ENCODE measurements around the gene TTC27. TPM values are rescaled to one million over a fixed set of nuclear protein-coding genes. Genes with fewer than 3 reads are reported as not detected.

TTC27 gene
- total and polyA plus RNA-seq, 2 experiments from 2014 or later = 8.7 to 10.2 TPM

DNA sequence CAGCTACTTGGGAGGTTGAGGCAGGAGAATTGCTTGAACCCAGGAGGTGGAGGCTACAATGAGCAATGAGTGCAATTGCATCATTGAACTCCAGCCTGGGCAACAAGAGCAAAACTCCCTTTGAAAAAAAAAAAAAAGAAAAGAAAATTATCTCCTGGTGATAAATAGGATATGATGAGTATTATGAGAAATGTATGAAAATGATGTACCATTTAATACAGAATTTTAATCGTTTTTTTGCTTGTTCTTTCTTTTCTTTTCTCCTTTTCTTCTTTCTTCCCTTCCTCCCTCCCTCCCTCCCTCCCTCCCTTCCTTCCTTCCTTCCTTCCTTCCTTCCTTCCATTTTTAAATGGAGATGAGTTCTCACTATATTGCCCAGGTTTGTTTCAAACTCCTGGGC lies 40.4 kb downstream of the TTC27 start:
- TF ChIP-seq CTCF (IDR thresholded peaks at IDR 0.05; ENCODE audit: low read depth, low read length) = no peak
- Histone ChIP-seq H3K27ac (no peak overlapping the region), H3K9me3 (ENCODE audit: low read depth) (no peaks in the 10 kb centered on the region), H3K36me3 (no peaks in the 10 kb centered on the region), H3K4me1 (ENCODE audit: low read depth) (no peaks in the 10 kb centered on the region), H3K4me3 (no peak overlapping the region), H3K27me3 (no peaks in the 10 kb centered on the region)
- no peak for DNase-seq (ENCODE audit: low read depth in 1 of 2, low spot score in 1 of 2)

DNA sequence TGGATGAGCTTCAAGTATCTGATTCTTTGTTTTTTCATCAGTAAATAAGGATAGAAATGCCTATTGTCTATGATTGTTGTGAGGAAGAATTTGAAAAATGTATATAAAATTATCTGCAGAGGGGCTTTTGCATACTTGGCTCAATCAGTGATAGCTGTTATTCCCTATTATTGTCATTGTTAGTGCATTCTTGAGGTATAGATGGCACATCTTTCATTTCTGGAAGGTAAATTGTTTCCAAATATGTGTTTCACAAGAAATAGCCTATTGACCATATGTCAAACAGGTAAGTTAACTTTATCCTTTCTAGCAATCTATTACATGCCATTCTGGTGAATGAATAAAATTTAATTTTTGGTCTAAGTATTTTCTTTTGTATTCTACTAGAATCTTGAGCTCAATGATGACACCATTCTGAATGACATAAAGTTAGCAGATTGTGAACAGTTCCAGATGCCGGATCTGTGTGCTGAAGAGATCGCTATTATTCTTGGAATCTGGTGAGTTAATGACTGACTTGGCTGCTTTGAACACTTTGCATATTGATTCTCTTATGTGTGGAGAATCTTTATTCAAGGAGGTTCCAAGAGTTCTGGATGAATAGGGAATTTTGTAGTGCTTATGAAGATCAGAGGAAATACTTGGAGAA lies 44.2 kb downstream of the TTC27 start:
- Histone ChIP-seq H3K36me3 (no peaks in the 10 kb centered on the region), H3K27me3 (no peaks in the 10 kb centered on the region), H3K27ac (no peak overlapping the region), H3K4me3 (no peak overlapping the region), H3K9me3 (ENCODE audit: low read depth) (no peaks in the 10 kb centered on the region), H3K4me1 (ENCODE audit: low read depth) (no peaks in the 10 kb centered on the region)
- no peak for DNase-seq (ENCODE audit: low read depth in 1 of 2, low spot score in 1 of 2)
- no peak for TF ChIP-seq CTCF (IDR thresholded peaks at IDR 0.05; ENCODE audit: low read depth, low read length)

DNA sequence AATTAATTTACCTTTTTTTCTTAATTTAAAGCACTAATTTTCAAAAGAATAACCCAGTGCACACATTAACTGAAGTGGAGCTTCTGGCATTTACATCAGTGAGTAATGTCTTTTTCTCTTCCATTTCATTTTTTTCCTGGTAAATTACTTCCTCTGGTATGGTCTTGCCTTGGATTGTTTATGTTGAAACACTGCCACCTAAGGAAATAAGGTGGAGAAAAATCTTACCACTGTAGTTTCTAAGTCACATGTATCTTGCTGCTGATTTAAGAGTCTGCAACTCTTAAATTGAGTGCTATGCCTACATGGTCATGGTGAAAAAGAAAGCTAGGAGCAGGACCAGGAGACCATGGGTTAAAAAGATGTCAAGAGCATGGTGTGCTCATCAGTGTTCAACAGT lies 51.0 kb downstream of the TTC27 start:
- DNase-seq (ENCODE audit: low read depth in 1 of 2, low spot score in 1 of 2) = peak in 1 of 2 donors; percentile 67
- no peak for TF ChIP-seq CTCF (IDR thresholded peaks at IDR 0.05; ENCODE audit: low read depth, low read length)

DNA sequence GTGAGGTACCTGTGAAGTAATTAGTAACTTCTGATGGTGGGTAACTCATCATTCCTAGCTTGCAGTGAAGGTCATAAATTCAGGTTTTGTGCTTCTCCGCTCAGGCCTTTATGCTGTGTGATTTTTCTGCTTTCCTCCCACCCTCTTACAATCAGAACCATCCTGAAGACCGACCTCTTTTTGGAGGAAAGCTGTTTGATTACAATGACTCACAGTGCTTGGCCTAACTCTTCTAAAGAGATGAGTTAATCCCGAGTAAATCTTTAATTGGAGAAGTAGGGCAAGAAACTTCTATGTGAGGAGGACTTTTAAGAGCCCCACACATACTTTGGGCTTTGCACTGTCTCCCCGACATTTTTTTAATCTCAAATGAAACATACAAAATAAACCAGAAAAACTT lies 53.1 kb downstream of the TTC27 start:
- no peaks in the 10 kb centered on the region for H3K36me3 ChIP-seq
- DNase-seq (ENCODE audit: low read depth in 1 of 2, low spot score in 1 of 2) = peak in 1 of 2 donors; percentile 5
- H3K27ac ChIP-seq = no peak overlapping the region
- no peaks in the 10 kb centered on the region for H3K9me3 ChIP-seq (ENCODE audit: low read depth)
- H3K4me1 ChIP-seq (ENCODE audit: low read depth) = no peaks in the 10 kb centered on the region
- TF ChIP-seq CTCF (IDR thresholded peaks at IDR 0.05; ENCODE audit: low read depth, low read length) = no peak
- no peak overlapping the region for H3K4me3 ChIP-seq
- no peaks in the 10 kb centered on the region for H3K27me3 ChIP-seq

More for the DNA sequence above, 51.0 kb downstream of the TTC27 start:
- H3K27me3 ChIP-seq = no peaks in the 10 kb centered on the region
- no peaks in the 10 kb centered on the region for H3K9me3 ChIP-seq (ENCODE audit: low read depth)
- no peak overlapping the region for H3K27ac ChIP-seq
- no peaks in the 10 kb centered on the region for H3K36me3 ChIP-seq
- no peak overlapping the region for H3K4me3 ChIP-seq
- H3K4me1 ChIP-seq (ENCODE audit: low read depth) = no peaks in the 10 kb centered on the region

GRCh38 chr2:32683520-32684086 lies 55.8 kb downstream of the TTC27 start:
- Histone ChIP-seq H3K27me3 (no peaks in the 10 kb centered on the region), H3K27ac (no peak overlapping the region), H3K36me3 (no peaks in the 10 kb centered on the region), H3K4me3 (no peak overlapping the region), H3K9me3 (ENCODE audit: low read depth) (no peaks in the 10 kb centered on the region), H3K4me1 (ENCODE audit: low read depth) (no peaks in the 10 kb centered on the region)
- TF ChIP-seq CTCF (IDR thresholded peaks at IDR 0.05; ENCODE audit: low read depth, low read length) = no peak
- DNase-seq (ENCODE audit: low read depth in 1 of 2, low spot score in 1 of 2) = peak in 1 of 2 donors; percentile 9
